Sigmoid colon (tissue), 4 donors: ENCODE results near the gene UROC1.

Source experiments
- EP300 ChIP-seq, 4 donors: sonication (generic); formaldehyde crosslinking; IDR thresholded peaks; one replicate each; pipeline ENCODE4 v1.6.1; 2017; ENCODE audit warnings: antibody characterized with exemption in 4 of 4
- POLR2A ChIP-seq, 2 donors: fragments of 450-650 bp; IDR thresholded peaks; one replicate each; pipeline ENCODE4 v1.6.1; 2016; ENCODE audit warnings: antibody characterized with exemption in 2 of 2, mild to moderate bottlenecking in 2 of 2, moderate library complexity in 2 of 2
- POLR2AphosphoS5 ChIP-seq, 4 donors: sonication (generic); formaldehyde crosslinking; IDR thresholded peaks; one replicate each; pipeline ENCODE4 v1.6.1; 2017; ENCODE audit warnings: antibody characterized with exemption in 4 of 4
- TF ChIP-seq, protein P1 (sequence below), 4 experiments: fragments of 450-650 bp in 3 of 4; fragments of 200-600 bp in 1 of 4; IDR thresholded peaks; one replicate each; pipeline ENCODE4 v1.5.1; 2016 to 2019; ENCODE audit warnings: antibody characterized with exemption in 4 of 4, mild to moderate bottlenecking in 3 of 4, moderate library complexity in 2 of 4

DNA sequence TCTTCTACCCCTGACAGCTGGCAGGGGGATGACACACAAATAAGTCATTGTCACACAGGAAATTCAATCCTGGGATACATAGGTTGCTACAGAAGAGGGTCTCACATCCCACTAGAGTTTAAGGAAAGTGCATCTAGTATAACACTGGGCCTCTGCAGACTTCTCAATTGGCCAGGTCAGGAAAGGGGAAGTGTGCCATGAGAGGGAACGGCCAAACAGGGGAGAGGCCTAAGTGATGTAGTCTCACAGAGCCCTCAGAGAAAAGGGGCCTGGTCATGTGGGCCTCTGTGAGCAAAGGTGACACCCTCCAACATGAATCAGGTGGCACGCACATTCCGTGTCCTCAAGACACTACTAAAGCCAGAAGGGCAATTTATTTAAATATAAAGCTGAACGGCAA lies 53.1 kb downstream of the UROC1 start:
- TF ChIP-seq EP300 (IDR thresholded peaks at IDR 0.05) (no peak), POLR2A (IDR thresholded peaks at IDR 0.05) (no peak), POLR2AphosphoS5 (IDR thresholded peaks at IDR 0.05) (no peak)
- TF ChIP-seq, protein P1, sequence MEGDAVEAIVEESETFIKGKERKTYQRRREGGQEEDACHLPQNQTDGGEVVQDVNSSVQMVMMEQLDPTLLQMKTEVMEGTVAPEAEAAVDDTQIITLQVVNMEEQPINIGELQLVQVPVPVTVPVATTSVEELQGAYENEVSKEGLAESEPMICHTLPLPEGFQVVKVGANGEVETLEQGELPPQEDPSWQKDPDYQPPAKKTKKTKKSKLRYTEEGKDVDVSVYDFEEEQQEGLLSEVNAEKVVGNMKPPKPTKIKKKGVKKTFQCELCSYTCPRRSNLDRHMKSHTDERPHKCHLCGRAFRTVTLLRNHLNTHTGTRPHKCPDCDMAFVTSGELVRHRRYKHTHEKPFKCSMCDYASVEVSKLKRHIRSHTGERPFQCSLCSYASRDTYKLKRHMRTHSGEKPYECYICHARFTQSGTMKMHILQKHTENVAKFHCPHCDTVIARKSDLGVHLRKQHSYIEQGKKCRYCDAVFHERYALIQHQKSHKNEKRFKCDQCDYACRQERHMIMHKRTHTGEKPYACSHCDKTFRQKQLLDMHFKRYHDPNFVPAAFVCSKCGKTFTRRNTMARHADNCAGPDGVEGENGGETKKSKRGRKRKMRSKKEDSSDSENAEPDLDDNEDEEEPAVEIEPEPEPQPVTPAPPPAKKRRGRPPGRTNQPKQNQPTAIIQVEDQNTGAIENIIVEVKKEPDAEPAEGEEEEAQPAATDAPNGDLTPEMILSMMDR (IDR thresholded peaks at IDR 0.05) = no peak
